PFSK-1 (cell line): ENCODE data around the gene CEP72.

Experiments
- POLR2AphosphoS5 ChIP-seq: IDR thresholded peaks from 2 replicates; pipeline ENCODE4 v1.6.1; 2012; ENCODE audit warnings: low read depth, mild to moderate bottlenecking, control low read depth, low read length, moderate library complexity
- REST ChIP-seq, 2 experiments: IDR thresholded peaks; 2 replicates each; pipeline versions ENCODE4 v1.6.1 to v1.8.0; 2011 to 2012; ENCODE audit warnings: low read depth in 2 of 2, low read length in 2 of 2, control low read depth in 1 of 2, inconsistent platforms in 1 of 2, mild to moderate bottlenecking in 1 of 2, moderate library complexity in 1 of 2; ENCODE audit not compliant: insufficient read depth in 1 of 2
- SIN3A ChIP-seq: IDR thresholded peaks from 2 replicates; pipeline ENCODE4 v1.6.1; 2012; ENCODE audit warnings: mild to moderate bottlenecking, low read length, moderate library complexity, borderline replicate concordance; ENCODE audit not compliant: insufficient read depth
- TAF1 ChIP-seq: IDR thresholded peaks from 2 replicates; pipeline ENCODE4 v1.6.1; 2012; ENCODE audit warnings: low read length, control low read depth, borderline replicate concordance; ENCODE audit not compliant: insufficient read depth

GRCh38 chr5:582936-583635, 29.1 kb upstream of the CEP72 start:
- TF ChIP-seq POLR2AphosphoS5 (no peak), REST (IDR thresholded peaks at IDR 0.05; ENCODE audit: insufficient read depth in 1 of 2, low read depth in 2 of 2, low read length in 2 of 2) (no peak), SIN3A (no peak), TAF1 (no peak)
